Gastroesophageal sphincter (tissue), 3 donors: ENCODE results near the gene STON2.

ENCODE experiments used
- EP300 ChIP-seq: sonication (generic); formaldehyde crosslinking; IDR thresholded peaks from one replicate; pipeline ENCODE4 v1.6.1; 2017; ENCODE audit warnings: antibody characterized with exemption, mild to moderate bottlenecking
- POLR2A ChIP-seq, 2 donors: fragments of 450-650 bp; IDR thresholded peaks; one replicate each; pipeline ENCODE4 v1.6.1; 2017; ENCODE audit warnings: antibody characterized with exemption in 2 of 2, mild to moderate bottlenecking in 2 of 2, moderate library complexity in 1 of 2
- POLR2AphosphoS5 ChIP-seq: sonication (generic); formaldehyde crosslinking; IDR thresholded peaks from one replicate; pipeline ENCODE4 v1.6.1; 2017; ENCODE audit warnings: antibody characterized with exemption
- TF ChIP-seq, protein P1 (sequence below), 4 experiments: fragments of 200-600 bp in 2 of 4; fragments of 450-650 bp in 2 of 4; sonication (generic) in 1 of 4; IDR thresholded peaks; one replicate each; pipeline ENCODE4 v1.5.1; 2017 to 2019; ENCODE audit warnings: antibody characterized with exemption in 4 of 4, mild to moderate bottlenecking in 2 of 4, moderate library complexity in 2 of 4

DNA sequence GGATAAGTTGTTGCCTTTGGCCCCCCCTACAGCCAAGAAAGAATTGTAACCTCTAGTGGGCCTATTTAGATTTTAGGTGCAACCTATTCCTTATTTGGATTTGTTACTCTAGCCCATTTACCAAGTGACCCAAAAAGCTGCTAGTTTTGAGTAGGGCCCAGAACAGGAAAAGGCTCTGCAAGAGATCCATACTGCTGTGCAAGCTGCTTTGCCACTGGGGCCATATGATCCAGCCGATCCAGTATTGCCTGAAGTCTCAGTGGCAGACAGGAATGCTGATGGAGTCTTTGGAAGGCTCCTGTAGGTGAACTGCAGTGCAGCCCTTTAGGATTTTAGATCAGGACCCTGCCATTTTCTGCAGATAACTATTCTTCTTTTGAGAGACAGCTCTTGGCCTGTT is 166.5 kb downstream of the STON2 start:
- TF ChIP-seq, protein P1, sequence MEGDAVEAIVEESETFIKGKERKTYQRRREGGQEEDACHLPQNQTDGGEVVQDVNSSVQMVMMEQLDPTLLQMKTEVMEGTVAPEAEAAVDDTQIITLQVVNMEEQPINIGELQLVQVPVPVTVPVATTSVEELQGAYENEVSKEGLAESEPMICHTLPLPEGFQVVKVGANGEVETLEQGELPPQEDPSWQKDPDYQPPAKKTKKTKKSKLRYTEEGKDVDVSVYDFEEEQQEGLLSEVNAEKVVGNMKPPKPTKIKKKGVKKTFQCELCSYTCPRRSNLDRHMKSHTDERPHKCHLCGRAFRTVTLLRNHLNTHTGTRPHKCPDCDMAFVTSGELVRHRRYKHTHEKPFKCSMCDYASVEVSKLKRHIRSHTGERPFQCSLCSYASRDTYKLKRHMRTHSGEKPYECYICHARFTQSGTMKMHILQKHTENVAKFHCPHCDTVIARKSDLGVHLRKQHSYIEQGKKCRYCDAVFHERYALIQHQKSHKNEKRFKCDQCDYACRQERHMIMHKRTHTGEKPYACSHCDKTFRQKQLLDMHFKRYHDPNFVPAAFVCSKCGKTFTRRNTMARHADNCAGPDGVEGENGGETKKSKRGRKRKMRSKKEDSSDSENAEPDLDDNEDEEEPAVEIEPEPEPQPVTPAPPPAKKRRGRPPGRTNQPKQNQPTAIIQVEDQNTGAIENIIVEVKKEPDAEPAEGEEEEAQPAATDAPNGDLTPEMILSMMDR (IDR thresholded peaks at IDR 0.05), result no peak
- TF ChIP-seq POLR2A (IDR thresholded peaks at IDR 0.05) (no peak), POLR2AphosphoS5 (no peak), EP300 (no peak)
